ENCODE data around the gene NR6A1.

The NR6A1 gene

GRCh38 chr9:124469011-124469832 is 301.9 kb downstream of the NR6A1 start:
- no peaks in the 10 kb centered on the region for H3K9me3 ChIP-seq (ENCODE audit: control insufficient read depth, low read length)
- H3K36me3 ChIP-seq (ENCODE audit: control insufficient read depth, insufficient read depth, low read length) = no peaks in the 10 kb centered on the region
- peaks cover 4% of the 10 kb centered on the region for H3K27me3 ChIP-seq (ENCODE audit: control insufficient read depth, insufficient read depth, low read length)
- no peak overlapping the region for H3K4me3 ChIP-seq (ENCODE audit: low read length)
- no peaks in the 10 kb centered on the region for H3K4me1 ChIP-seq (ENCODE audit: control insufficient read depth, insufficient read depth, low read length)
- H3K9ac ChIP-seq (ENCODE audit: low read length) = no peak overlapping the region

- Histone ChIP-seq H3K27me3 (ENCODE audit: control insufficient read depth, insufficient read depth, low read length) (peaks cover 4% of the 10 kb centered on the region), H3K4me3 (ENCODE audit: low read length) (no peak overlapping the region), H3K36me3 (ENCODE audit: control insufficient read depth, insufficient read depth, low read length) (no peaks in the 10 kb centered on the region), H3K9ac (ENCODE audit: low read length) (no peak overlapping the region), H3K4me1 (ENCODE audit: control insufficient read depth, insufficient read depth, low read length) (no peaks in the 10 kb centered on the region), H3K9me3 (ENCODE audit: control insufficient read depth, low read length) (no peaks in the 10 kb centered on the region)
Observed at GRCh38 chr9:124468061-124468740, 302.9 kb downstream of the NR6A1 start.

- no peaks in the 10 kb centered on the region for H3K9me3 ChIP-seq (ENCODE audit: control insufficient read depth, low read length)
- H3K36me3 ChIP-seq (ENCODE audit: control insufficient read depth, insufficient read depth, low read length) = no peaks in the 10 kb centered on the region
- no peak overlapping the region for H3K4me3 ChIP-seq (ENCODE audit: low read length)
- peaks cover 4% of the 10 kb centered on the region for H3K27me3 ChIP-seq (ENCODE audit: control insufficient read depth, insufficient read depth, low read length)
- no peaks in the 10 kb centered on the region for H3K4me1 ChIP-seq (ENCODE audit: control insufficient read depth, insufficient read depth, low read length)
- H3K9ac ChIP-seq (ENCODE audit: low read length) = no peak overlapping the region
Observed at GRCh38 chr9:124467410-124468060, 303.6 kb downstream of the NR6A1 start.

Measured in mucosa of stomach (tissue), 1 donor.